HG03442 (cell line): ENCODE measurements around the gene NAE1.
"Not testable (repeated sequence)": the region's sequence is repeated elsewhere in the genome, so short reads cannot be mapped to it uniquely, and the experiment has no call there.

Source experiments
- ATAC-seq: cut with Tn5 transposase; IDR thresholded peaks from one replicate; pipeline ENCODE4 v1.9.1; 2021; ENCODE audit warnings: mild to moderate bottlenecking, moderate library complexity; ENCODE audit not compliant: unreplicated experiment

The NAE1 gene

GRCh38 chr16:66809765-66810164 lies 21.0 kb downstream of the NAE1 start:
- no peak for ATAC-seq

GRCh38 chr16:66802159-66802558 lies 28.6 kb downstream of the NAE1 start:
- ATAC-seq = no peak

GRCh38 chr16:66801320-66802105 lies 29.3 kb downstream of the NAE1 start, which contains the start of gene TERB1:
TSS of gene TERB1 (minus strand) at chr16:66801584. CDS start at chr16:66796798, 4,786 bp downstream.
- ATAC-seq = no peak

GRCh38 chr16:66800856-66801255 lies 29.9 kb downstream of the NAE1 start:
- no peak for ATAC-seq

GRCh38 chr16:66798161-66798560 lies 32.6 kb downstream of the NAE1 start:
- ATAC-seq = no peak

GRCh38 chr16:66793984-66794383 lies 36.8 kb downstream of the NAE1 start:
- ATAC-seq = not testable (repeated sequence)

- ATAC-seq = no peak
Observed at GRCh38 chr16:66790130-66790733, 40.5 kb downstream of the NAE1 start.

- ATAC-seq = no peak
Observed at GRCh38 chr16:66787427-66787826, 43.3 kb downstream of the NAE1 start.

- ATAC-seq = no peak
Observed at GRCh38 chr16:66786551-66786950, 44.2 kb downstream of the NAE1 start.

GRCh38 chr16:66776457-66776856 lies 54.3 kb downstream of the NAE1 start:
- no peak for ATAC-seq

GRCh38 chr16:66774981-66775380 lies 55.8 kb downstream of the NAE1 start:
- no peak for ATAC-seq

GRCh38 chr16:66758086-66758485 lies 72.7 kb downstream of the NAE1 start:
- no peak for ATAC-seq

GRCh38 chr16:66754819-66755218 lies 76.0 kb downstream of the NAE1 start:
- ATAC-seq = no peak

GRCh38 chr16:66754211-66754610 lies 76.6 kb downstream of the NAE1 start:
- no peak for ATAC-seq

- no peak for ATAC-seq
Observed at GRCh38 chr16:66752958-66753357, 77.8 kb downstream of the NAE1 start.
